ENCODE measurements around the gene HCAR3.

- TF ChIP-seq, protein P1, sequence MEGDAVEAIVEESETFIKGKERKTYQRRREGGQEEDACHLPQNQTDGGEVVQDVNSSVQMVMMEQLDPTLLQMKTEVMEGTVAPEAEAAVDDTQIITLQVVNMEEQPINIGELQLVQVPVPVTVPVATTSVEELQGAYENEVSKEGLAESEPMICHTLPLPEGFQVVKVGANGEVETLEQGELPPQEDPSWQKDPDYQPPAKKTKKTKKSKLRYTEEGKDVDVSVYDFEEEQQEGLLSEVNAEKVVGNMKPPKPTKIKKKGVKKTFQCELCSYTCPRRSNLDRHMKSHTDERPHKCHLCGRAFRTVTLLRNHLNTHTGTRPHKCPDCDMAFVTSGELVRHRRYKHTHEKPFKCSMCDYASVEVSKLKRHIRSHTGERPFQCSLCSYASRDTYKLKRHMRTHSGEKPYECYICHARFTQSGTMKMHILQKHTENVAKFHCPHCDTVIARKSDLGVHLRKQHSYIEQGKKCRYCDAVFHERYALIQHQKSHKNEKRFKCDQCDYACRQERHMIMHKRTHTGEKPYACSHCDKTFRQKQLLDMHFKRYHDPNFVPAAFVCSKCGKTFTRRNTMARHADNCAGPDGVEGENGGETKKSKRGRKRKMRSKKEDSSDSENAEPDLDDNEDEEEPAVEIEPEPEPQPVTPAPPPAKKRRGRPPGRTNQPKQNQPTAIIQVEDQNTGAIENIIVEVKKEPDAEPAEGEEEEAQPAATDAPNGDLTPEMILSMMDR (IDR thresholded peaks at IDR 0.05) = no peak
- TF ChIP-seq EZH2 (IDR thresholded peaks at IDR 0.05; ENCODE audit: borderline replicate concordance, insufficient read depth, low read depth, low read length, poor library complexity, severe bottlenecking) = no peak
Observed at GRCh38 chr12:122730215-122731014, 13.8 kb upstream of the HCAR3 start, which contains the start of gene HCAR1.

Data from B cell (primary cell).